ACC112 (cell line): ENCODE data around the gene CCDC92.
"Not testable (repeated sequence)": the region's sequence is repeated elsewhere in the genome, so short reads cannot be mapped to it uniquely, and the experiment has no call there.

Experiments
- H2AFZ ChIP-seq: fragments of 200-600 bp; sonication (generic); one replicate; pipeline ENCODE4 v1.6.0; 2017; ENCODE audit warnings: antibody characterized with exemption, low read length; ENCODE audit not compliant: unreplicated experiment
- H3K27ac ChIP-seq: fragments of 200-600 bp; sonication (generic); 2 replicates; pipeline ENCODE4 v1.5.1; 2014; ENCODE audit warnings: low read depth, mild to moderate bottlenecking, antibody characterized with exemption, low read length, moderate library complexity
- H3K27me3 ChIP-seq: fragments of 200-600 bp; sonication (generic); 2 replicates; pipeline ENCODE4 v1.6.1; 2014; ENCODE audit warnings: mild to moderate bottlenecking, antibody characterized with exemption, low read length, moderate library complexity, mixed read lengths; ENCODE audit not compliant: insufficient read depth
- H3K36me3 ChIP-seq: fragments of 200-600 bp; sonication (generic); 2 replicates; pipeline ENCODE4 v1.6.1; 2016; ENCODE audit warnings: mild to moderate bottlenecking, antibody characterized with exemption, low read length, moderate library complexity, mixed read lengths; ENCODE audit not compliant: insufficient read depth
- H3K4me1 ChIP-seq: fragments of 200-600 bp; sonication (generic); one replicate; pipeline ENCODE4 v1.6.1; 2016; ENCODE audit warnings: low read length, mixed read lengths; ENCODE audit not compliant: insufficient read depth, unreplicated experiment, control insufficient read depth
- H3K4me3 ChIP-seq: fragments of 200-600 bp; sonication (generic); 2 replicates; pipeline ENCODE4 v1.5.1; 2014; ENCODE audit warnings: mild to moderate bottlenecking, low read depth, low read length
- H3K79me2 ChIP-seq: fragments of 200-600 bp; sonication (generic); one replicate; pipeline ENCODE4 v1.6.0; 2016; ENCODE audit warnings: low read length; ENCODE audit not compliant: control insufficient read depth, unreplicated experiment, insufficient read depth

CCDC92 gene

DNA sequence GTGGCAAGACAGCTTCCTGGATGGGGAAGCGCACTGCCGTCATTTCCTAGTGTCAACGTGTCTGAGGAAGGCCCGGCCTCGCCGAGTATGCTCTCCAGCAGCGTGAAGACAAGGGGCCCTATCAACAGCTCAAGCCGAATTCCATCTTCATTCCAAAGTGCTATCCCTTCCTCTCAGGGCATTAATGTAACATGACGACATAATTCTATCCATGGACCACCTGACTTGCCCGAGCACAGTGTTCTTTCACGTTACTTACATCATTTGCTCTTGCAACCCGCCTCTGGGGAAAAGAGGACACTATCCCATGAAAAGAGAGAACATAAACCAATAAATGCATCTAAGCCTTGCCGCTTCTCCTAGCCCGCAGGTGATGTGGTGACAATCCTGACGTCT is 22.9 kb downstream of the CCDC92 start:
- no peaks in the 10 kb centered on the region for H3K79me2 ChIP-seq
- H3K36me3 ChIP-seq, result no peaks in the 10 kb centered on the region
- no peak overlapping the region for H3K27ac ChIP-seq
- H3K4me1 ChIP-seq, result peaks cover 13% of the 10 kb centered on the region
- no peaks in the 10 kb centered on the region for H3K27me3 ChIP-seq
- no peak overlapping the region for H3K4me3 ChIP-seq
- H2AFZ ChIP-seq, result no peak overlapping the region

- H2AFZ ChIP-seq, result no peak overlapping the region
- peaks cover 15% of the 10 kb centered on the region for H3K4me1 ChIP-seq
- H3K27me3 ChIP-seq, result no peaks in the 10 kb centered on the region
- H3K36me3 ChIP-seq, result no peaks in the 10 kb centered on the region
- no peak overlapping the region for H3K4me3 ChIP-seq
- H3K79me2 ChIP-seq, result no peaks in the 10 kb centered on the region
- H3K27ac ChIP-seq, result no peak overlapping the region
These were observed 23.5 kb downstream of the CCDC92 start for GRCh38 chr12:123948796-123949769.

- Histone ChIP-seq H3K36me3 (no peaks in the 10 kb centered on the region), H3K4me1 (peaks cover 21% of the 10 kb centered on the region), H3K79me2 (no peaks in the 10 kb centered on the region), H3K27ac (no peak overlapping the region), H3K4me3 (no peak overlapping the region), H2AFZ (no peak overlapping the region), H3K27me3 (no peaks in the 10 kb centered on the region)
These were observed 24.2 kb downstream of the CCDC92 start for GRCh38 chr12:123948401-123948795.

DNA sequence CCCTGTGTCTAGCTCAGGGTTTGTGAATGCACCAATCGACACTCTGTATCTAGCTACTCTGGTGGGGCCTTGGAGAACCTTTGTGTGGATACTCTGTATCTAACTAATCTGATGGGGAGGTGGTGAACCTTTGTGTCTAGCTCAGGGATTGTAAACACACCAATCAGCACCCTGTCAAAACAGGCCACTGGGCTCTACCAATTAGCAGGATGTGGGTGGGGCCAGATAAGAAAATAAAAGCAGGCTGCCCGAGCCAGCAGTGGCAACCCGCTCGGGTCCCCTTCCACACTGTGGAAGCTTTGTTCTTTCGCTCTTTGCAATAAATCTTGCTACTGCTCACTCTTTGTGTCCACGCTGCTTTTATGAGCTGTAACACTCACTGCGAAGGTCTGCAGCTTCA is 25.1 kb downstream of the CCDC92 start:
- H3K36me3 ChIP-seq, H3K4me3 ChIP-seq, H3K79me2 ChIP-seq, H3K27me3 ChIP-seq, H3K27ac ChIP-seq, H2AFZ ChIP-seq: not testable (repeated sequence)
- peaks cover 29% of the 10 kb centered on the region for H3K4me1 ChIP-seq

GRCh38 chr12:123946516-123947505 is 25.8 kb downstream of the CCDC92 start:
- not testable (repeated sequence) for H3K27me3 ChIP-seq, H3K36me3 ChIP-seq, H2AFZ ChIP-seq, H3K4me3 ChIP-seq, H3K79me2 ChIP-seq, H3K27ac ChIP-seq
- H3K4me1 ChIP-seq, result peaks cover 27% of the 10 kb centered on the region

- Histone ChIP-seq H3K79me2 (no peaks in the 10 kb centered on the region), H3K27ac (no peak overlapping the region), H3K36me3 (peaks cover 8% of the 10 kb centered on the region; the same call in 1 of the 2 replicates), H3K4me1 (peaks cover 28% of the 10 kb centered on the region), H2AFZ (no peak overlapping the region), H3K27me3 (no peaks in the 10 kb centered on the region), H3K4me3 (no peak overlapping the region)
These were observed 26.5 kb downstream of the CCDC92 start for GRCh38 chr12:123946152-123946515.

- Histone ChIP-seq H3K4me3 (no peak overlapping the region), H3K36me3 (peaks cover 12% of the 10 kb centered on the region; the same call in 1 of the 2 replicates), H3K4me1 (peaks cover 28% of the 10 kb centered on the region), H3K27me3 (no peaks in the 10 kb centered on the region), H3K79me2 (no peaks in the 10 kb centered on the region), H3K27ac (no peak overlapping the region), H2AFZ (no peak overlapping the region)
These were observed 27.1 kb downstream of the CCDC92 start for GRCh38 chr12:123945287-123946151.

- H3K27me3 ChIP-seq, result no peaks in the 10 kb centered on the region
- H3K4me3 ChIP-seq, result no peak overlapping the region
- no peak overlapping the region for H2AFZ ChIP-seq
- H3K79me2 ChIP-seq, result no peaks in the 10 kb centered on the region
- H3K36me3 ChIP-seq, result peaks cover 20% of the 10 kb centered on the region; the same call in 1 of the 2 replicates
- H3K4me1 ChIP-seq, result peaks cover 28% of the 10 kb centered on the region
- no peak overlapping the region for H3K27ac ChIP-seq
These were observed 27.9 kb downstream of the CCDC92 start for GRCh38 chr12:123944696-123945095.

- Histone ChIP-seq H2AFZ (no peak overlapping the region), H3K4me3 (no peak overlapping the region), H3K27me3 (no peaks in the 10 kb centered on the region), H3K4me1 (peaks cover 28% of the 10 kb centered on the region), H3K36me3 (peaks cover 23% of the 10 kb centered on the region; the same call in 1 of the 2 replicates), H3K79me2 (no peaks in the 10 kb centered on the region), H3K27ac (peak overlapping the region; percentile 88; the same call in 1 of the 2 replicates)
These were observed 28.8 kb downstream of the CCDC92 start for GRCh38 chr12:123943816-123944215.
